Effector memory CD4-positive, alpha-beta T cell (primary cell): ENCODE measurements around the gene GPR135.
"Not testable (repeated sequence)": the region's sequence is repeated elsewhere in the genome, so short reads cannot be mapped to it uniquely, and the experiment has no call there.

Experiments
- DNase-seq, 3 donors: peaks; one replicate each; pipeline ENCODE4 v3.0.0-alpha.2; 2020
- H3K27ac ChIP-seq: 2 replicates; pipeline ENCODE4 v1.7.0; 2013; ENCODE audit warnings: mild to moderate bottlenecking, low read length, moderate library complexity; ENCODE audit not compliant: insufficient read depth, poor library complexity, severe bottlenecking
- H3K27me3 ChIP-seq: replicated peaks from 2 replicates; pipeline ENCODE4 v1.7.0; 2013; ENCODE audit warnings: mild to moderate bottlenecking, low read length; ENCODE audit not compliant: insufficient read depth, control insufficient read depth, poor library complexity, severe bottlenecking
- H3K36me3 ChIP-seq: 2 replicates; pipeline ENCODE4 v1.7.0; 2013; ENCODE audit warnings: mild to moderate bottlenecking, low read length, moderate library complexity; ENCODE audit not compliant: control insufficient read depth, insufficient read depth
- H3K4me1 ChIP-seq: 2 replicates; pipeline ENCODE4 v1.7.0; 2013; ENCODE audit warnings: low read length, mild to moderate bottlenecking; ENCODE audit not compliant: control insufficient read depth, insufficient read depth, poor library complexity, severe bottlenecking
- H3K4me3 ChIP-seq: 2 replicates; pipeline ENCODE4 v1.7.0; 2013; ENCODE audit warnings: low read length, low read depth, mild to moderate bottlenecking; ENCODE audit not compliant: insufficient read depth, poor library complexity, severe bottlenecking
- H3K9me3 ChIP-seq: 2 replicates; pipeline ENCODE4 v1.7.0; 2013; ENCODE audit warnings: mild to moderate bottlenecking, low read length, moderate library complexity; ENCODE audit not compliant: control insufficient read depth

The GPR135 gene

DNA sequence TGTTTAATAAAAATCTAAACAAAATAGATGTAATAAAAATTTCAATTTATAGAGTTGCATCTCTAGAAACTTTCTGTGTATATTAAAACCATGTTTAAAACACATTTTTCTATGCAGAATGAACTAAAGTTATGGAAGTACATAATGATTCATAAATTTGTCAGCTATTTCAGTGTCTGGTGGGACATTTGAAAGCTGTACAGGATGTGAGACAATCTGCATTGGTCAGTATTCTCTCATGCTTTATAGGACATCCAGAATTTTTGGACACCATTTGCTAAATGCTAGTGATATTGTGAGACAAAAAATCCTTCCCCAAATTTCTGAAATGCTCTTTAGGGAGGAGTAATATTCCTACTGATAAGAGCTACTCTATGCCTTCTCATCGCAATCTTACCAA, 13.3 kb downstream of the GPR135 start:
- Histone ChIP-seq H3K9me3 (no peaks in the 10 kb centered on the region), H3K4me1 (no peaks in the 10 kb centered on the region), H3K27me3 (no peaks in the 10 kb centered on the region), H3K4me3 (no peak overlapping the region), H3K36me3 (no peaks in the 10 kb centered on the region), H3K27ac (no peak overlapping the region)
- DNase-seq, result no peak

DNA sequence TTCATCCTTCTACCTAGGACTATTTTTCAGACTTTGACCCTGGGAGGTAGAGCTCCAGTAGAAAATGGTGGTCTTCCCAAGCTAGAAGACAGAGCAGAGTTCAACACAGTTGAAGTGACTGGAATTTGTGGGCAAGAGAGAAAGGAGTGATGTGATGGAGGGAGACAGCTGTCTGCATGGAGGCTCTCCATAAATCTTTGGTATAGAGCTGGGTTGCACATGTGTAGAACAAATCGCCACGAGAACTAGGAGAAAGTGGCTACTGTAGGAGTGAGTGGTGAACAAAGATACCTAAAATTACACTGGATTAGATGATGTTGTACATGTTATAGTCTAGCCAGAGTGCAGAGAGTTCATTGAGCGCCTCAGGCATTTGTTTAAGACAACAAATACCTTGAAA, 14.5 kb downstream of the GPR135 start:
- no peak for DNase-seq
- Histone ChIP-seq H3K36me3 (no peaks in the 10 kb centered on the region), H3K4me1 (no peaks in the 10 kb centered on the region), H3K9me3 (no peaks in the 10 kb centered on the region), H3K27ac (no peak overlapping the region), H3K27me3 (no peaks in the 10 kb centered on the region), H3K4me3 (no peak overlapping the region)

DNA sequence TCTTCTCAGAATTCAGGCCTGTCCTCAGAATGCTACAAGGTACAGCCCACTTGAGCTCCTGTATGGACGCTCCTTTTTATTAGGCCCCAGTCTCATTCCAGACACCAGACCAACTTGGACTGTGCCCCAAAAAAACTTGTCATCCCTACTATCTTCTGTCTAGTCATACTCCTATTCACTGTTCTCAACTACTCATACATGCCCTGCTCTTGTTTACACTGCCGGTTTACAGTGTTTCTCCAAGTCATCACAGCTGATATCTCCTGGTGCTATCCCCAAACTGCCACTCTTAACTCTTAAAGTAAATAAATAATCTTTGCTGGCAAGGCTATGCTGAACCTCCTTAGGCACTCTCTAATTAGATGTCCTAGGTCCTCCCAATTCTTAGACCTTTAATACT, 16.5 kb downstream of the GPR135 start:
- not testable (repeated sequence) for DNase-seq, H3K27ac ChIP-seq

DNA sequence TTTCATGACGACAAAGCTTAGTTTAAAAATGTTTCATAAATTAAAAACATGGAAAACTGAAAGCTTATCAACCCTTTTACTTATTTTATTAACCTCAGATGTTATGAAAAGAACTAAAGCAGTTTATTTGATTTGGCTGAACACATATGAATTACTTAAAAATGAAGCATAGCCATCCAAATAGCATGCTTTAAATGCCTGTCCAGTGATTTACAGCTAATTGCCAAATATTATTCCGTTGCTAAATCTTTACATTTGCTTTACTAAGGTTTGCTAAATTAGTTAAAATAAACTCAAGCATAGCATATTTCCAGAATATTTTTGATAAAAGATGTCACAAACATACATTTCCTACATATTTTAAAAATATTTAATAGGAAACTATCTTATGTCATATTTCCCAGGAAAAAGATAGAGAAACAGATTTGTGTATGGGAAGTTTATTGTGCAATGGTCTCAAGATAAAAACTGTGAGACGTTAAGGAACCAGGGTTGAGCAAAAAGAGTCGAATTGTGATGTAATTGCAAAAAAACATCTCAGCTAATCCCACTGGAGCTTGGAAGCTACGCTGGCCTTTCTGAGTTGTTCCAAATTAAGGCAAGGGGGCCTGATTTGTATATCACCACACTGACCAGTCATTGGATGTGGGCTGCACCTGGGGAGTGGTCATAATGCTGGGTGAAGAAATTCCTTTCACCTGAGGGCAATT, 25.8 kb downstream of the GPR135 start:
- Histone ChIP-seq H3K27ac (no peak overlapping the region), H3K4me1 (no peaks in the 10 kb centered on the region), H3K4me3 (no peak overlapping the region), H3K9me3 (no peaks in the 10 kb centered on the region), H3K27me3 (no peaks in the 10 kb centered on the region), H3K36me3 (no peaks in the 10 kb centered on the region)
- no peak for DNase-seq

More for the DNA sequence above, 16.5 kb downstream of the GPR135 start:
- H3K4me1 ChIP-seq, H3K27me3 ChIP-seq, H3K4me3 ChIP-seq, H3K9me3 ChIP-seq, H3K36me3 ChIP-seq: not testable (repeated sequence)

DNA sequence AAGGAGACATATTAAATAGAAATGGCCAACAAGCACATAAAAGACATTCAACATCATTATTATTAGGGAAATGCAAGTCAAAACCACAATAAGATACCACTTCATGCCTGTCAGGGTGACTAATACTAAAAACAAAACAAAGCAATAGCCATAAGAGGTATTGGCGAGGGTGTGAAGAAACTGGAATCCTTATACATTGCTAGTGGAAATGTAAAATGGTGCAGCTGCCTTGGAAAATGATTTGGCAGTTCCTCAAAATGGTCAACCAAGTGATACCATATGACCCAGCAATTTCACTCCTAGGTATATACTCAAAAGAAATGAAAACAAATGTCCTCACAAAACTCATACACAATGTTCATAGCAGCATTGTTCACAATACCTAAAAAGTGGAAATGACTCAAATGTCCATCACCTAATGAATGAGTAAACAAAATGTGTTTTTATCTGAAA, 27.0 kb downstream of the GPR135 start:
- Histone ChIP-seq H3K9me3 (no peaks in the 10 kb centered on the region), H3K4me3 (no peak overlapping the region), H3K27me3 (no peaks in the 10 kb centered on the region), H3K36me3 (no peaks in the 10 kb centered on the region), H3K27ac (no peak overlapping the region), H3K4me1 (no peaks in the 10 kb centered on the region)
- DNase-seq, result no peak

DNA sequence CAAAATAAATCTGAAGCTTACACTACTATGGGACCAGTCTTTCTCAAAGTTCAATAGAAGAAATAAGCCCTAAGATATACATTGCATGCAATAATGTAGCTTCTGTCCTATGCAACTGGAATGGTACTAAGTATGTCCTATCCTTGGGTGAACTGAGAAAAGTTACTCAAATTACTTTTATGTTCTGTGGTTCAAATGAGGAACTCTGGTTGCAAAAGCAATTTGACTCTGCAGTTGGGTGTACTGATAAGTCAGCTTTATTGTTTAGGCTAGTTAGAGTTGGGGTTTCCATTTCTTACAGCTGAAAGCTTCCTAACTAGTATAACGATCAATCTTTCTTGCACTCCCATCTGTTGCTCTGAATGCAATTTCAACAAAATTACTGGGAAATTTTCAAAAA, 29.2 kb downstream of the GPR135 start:
- no peaks in the 10 kb centered on the region for H3K36me3 ChIP-seq

DNA sequence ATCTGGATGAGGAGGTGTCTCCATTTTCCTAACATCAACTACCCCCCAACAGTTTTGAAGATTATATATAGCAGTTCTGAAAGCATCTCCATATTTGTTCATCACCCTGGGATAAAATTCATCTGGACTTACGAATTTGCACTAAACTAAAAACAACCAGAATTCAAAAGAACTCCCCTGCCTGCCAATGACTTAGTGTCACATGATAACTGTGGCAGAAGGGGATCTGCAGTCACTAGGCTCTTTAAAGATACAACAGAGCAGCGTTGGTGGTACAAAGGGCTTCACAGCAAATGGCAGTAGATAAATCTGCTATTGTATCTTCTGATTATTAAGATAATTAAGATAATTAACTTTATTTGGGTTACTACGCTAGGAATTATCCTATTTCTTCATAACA, 30.1 kb downstream of the GPR135 start:
- Histone ChIP-seq H3K4me1 (no peaks in the 10 kb centered on the region), H3K27me3 (no peaks in the 10 kb centered on the region), H3K27ac (no peak overlapping the region), H3K9me3 (no peaks in the 10 kb centered on the region), H3K36me3 (no peaks in the 10 kb centered on the region), H3K4me3 (no peak overlapping the region)
- DNase-seq, result no peak

More for the DNA sequence above, 29.2 kb downstream of the GPR135 start:
- DNase-seq, result no peak
- no peak overlapping the region for H3K27ac ChIP-seq
- H3K4me1 ChIP-seq, result no peaks in the 10 kb centered on the region
- no peak overlapping the region for H3K4me3 ChIP-seq
- H3K27me3 ChIP-seq, result no peaks in the 10 kb centered on the region
- H3K9me3 ChIP-seq, result no peaks in the 10 kb centered on the region

DNA sequence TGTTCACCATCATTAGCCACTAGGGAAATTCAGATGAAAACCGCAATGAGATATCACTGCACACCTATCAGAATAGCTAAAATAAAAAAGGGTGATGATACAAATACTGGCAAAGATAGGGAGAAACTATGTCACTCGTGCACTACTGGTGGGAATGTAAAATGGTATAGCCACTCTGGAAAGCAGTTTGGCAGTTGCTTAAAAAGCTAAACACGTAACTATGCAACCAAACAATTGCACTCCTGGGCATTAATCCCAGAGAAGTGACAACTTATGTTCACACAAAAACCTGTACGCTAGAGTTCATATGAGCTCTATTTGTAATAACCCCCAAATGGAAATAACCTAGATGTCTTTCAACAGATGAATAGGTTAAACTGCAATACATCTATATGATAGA, 35.4 kb downstream of the GPR135 start:
- no peak for DNase-seq
- no peak overlapping the region for H3K4me3 ChIP-seq
- no peaks in the 10 kb centered on the region for H3K4me1 ChIP-seq
- H3K27me3 ChIP-seq, result no peaks in the 10 kb centered on the region
- H3K9me3 ChIP-seq, result no peaks in the 10 kb centered on the region
- H3K27ac ChIP-seq, result no peak overlapping the region
- no peaks in the 10 kb centered on the region for H3K36me3 ChIP-seq

DNA sequence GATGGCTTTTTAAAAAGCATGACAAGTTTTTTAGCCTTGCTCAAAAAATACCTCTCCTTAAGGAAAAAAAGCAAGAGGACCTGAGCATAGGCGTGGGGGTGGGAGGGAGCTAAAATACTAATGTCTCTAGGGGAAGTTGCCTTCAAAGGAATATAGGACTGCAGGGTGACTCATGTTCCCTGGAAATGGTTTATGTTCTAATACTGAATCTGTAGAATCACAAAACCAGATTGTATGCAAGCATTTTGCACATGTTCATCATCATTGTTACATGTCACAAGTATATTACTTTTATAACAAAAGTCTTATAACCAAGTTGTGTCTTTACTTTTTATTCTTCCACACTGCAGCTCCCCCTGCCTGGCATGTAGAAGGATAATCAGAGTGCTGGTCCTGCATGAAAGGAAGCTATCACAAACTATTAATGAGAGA, 36.6 kb downstream of the GPR135 start:
- Histone ChIP-seq H3K4me3 (no peak overlapping the region), H3K4me1 (no peaks in the 10 kb centered on the region), H3K27ac (no peak overlapping the region), H3K27me3 (no peaks in the 10 kb centered on the region), H3K9me3 (no peaks in the 10 kb centered on the region), H3K36me3 (no peaks in the 10 kb centered on the region)
- no peak for DNase-seq

DNA sequence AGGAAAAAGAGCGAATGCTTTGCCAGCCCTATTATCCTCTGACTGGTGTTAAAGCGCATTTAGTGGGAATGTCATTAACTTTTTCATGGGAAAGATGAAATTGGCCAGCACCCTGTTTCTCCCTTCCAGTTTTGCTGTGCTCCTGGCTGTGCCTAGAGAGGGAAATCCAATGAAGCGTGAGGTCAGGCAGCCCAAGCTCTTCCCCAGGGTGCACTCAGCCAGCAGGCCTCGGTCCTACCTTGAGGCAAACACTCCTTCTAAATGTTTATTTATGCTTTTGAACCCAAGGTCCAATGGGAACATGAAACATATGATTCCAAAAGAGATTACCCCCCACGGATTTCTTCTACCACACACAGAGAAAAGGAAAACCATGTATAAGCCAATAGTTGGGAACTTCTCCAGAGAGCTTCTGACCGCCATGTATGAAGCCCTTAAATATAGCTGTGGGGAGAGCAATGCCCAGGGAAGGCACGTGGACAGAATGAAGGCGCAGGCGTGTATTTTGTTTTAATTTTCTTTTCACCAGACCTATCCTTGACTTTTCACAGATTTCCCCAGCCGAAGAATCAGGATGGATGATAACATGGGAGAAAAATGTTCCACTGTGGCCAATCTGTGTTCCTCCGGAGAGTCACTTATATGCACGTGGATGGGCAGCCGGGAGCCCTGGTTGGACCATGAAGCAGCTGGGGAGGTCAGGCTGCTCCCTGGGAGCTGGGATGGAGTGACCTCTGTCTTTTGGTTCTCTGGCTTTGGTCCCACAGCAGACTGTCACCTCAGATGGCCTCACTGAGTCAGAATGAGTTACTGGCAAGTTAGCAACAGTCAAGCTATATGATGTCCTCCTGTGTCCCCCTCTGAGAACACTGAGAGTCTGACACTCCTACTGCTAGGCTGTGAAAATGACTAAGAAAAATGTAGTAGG, 37.3 kb downstream of the GPR135 start:
- Histone ChIP-seq H3K4me1 (no peaks in the 10 kb centered on the region), H3K9me3 (no peaks in the 10 kb centered on the region), H3K4me3 (no peak overlapping the region), H3K27me3 (no peaks in the 10 kb centered on the region), H3K27ac (no peak overlapping the region), H3K36me3 (no peaks in the 10 kb centered on the region)
- DNase-seq, result no peak
